K562 (cell line): ENCODE data around the gene YWHAB. TPM values are rescaled to one million over a fixed set of nuclear protein-coding genes. Genes with fewer than 3 reads are reported as not detected.

Source experiments
- EP300 ChIP-seq: IDR thresholded peaks from 2 replicates; pipeline ENCODE4 v1.6.1; 2012; ENCODE audit warnings: low read length, improper control_type of control experiment
- ETS2 ChIP-seq: IDR thresholded peaks from 2 replicates; pipeline ENCODE4 v1.6.1; 2016; ENCODE audit warnings: borderline replicate concordance, missing genetic modification characterization, mild to moderate bottlenecking, moderate library complexity, missing compliant biosample characterization; ENCODE audit not compliant: poor library complexity, severe bottlenecking
- HCFC1 ChIP-seq: IDR thresholded peaks from 2 replicates; pipeline ENCODE4 v1.6.1; 2012; ENCODE audit warnings: low read depth, low read length, improper control_type of control experiment
- HDGF ChIP-seq: fragments of 450-650 bp; IDR thresholded peaks from 2 replicates; pipeline ENCODE4 v1.6.1; 2016
- LARP7 ChIP-seq: fragments of 450-650 bp; IDR thresholded peaks from 2 replicates; pipeline ENCODE4 v1.6.1; 2016
- MBD2 ChIP-seq: sonication (generic); IDR thresholded peaks from 2 replicates; pipeline ENCODE4 v1.6.1; 2016; ENCODE audit warnings: low read depth, borderline replicate concordance
- NCOR1 ChIP-seq: fragments of 450-650 bp; IDR thresholded peaks from 2 replicates; pipeline ENCODE4 v1.6.1; 2016; ENCODE audit warnings: mild to moderate bottlenecking, moderate library complexity
- NFATC3 ChIP-seq: fragments of 450-650 bp; IDR thresholded peaks from 2 replicates; pipeline ENCODE4 v1.6.1; 2017; ENCODE audit warnings: mild to moderate bottlenecking
- NFRKB ChIP-seq: fragments of 450-650 bp; IDR thresholded peaks from 2 replicates; pipeline ENCODE4 v1.6.1; 2016; ENCODE audit warnings: low read depth
- NFXL1 ChIP-seq: fragments of 450-650 bp; formaldehyde crosslinking; IDR thresholded peaks from 2 replicates; pipeline ENCODE4 v1.4.0; 2021; ENCODE audit warnings: mild to moderate bottlenecking
- NR2C2 ChIP-seq, 2 experiments: fragments of 200-800 bp in 1 of 2; sonication (Bioruptor generic) in 1 of 2; sonication (generic) in 1 of 2; formaldehyde crosslinking in 1 of 2; IDR thresholded peaks; 2 replicates each; pipeline versions ENCODE4 v1.6.1 to v1.8.0; 2016 to 2022; ENCODE audit warnings: mild to moderate bottlenecking in 1 of 2, missing compliant biosample characterization in 1 of 2, missing genetic modification characterization in 1 of 2, missing genetic modification reagents in 1 of 2
- NR3C1 ChIP-seq: sonication (generic); formaldehyde crosslinking; IDR thresholded peaks from 2 replicates; pipeline ENCODE4 v1.8.1; 2022; ENCODE audit warnings: missing genetic modification reagents
- PHF8 ChIP-seq: fragments of 200-600 bp; sonication (generic); IDR thresholded peaks from 2 replicates; pipeline ENCODE4 v1.6.1; 2012; ENCODE audit warnings: mixed run types, mild to moderate bottlenecking, inconsistent platforms, low read length, moderate library complexity, borderline replicate concordance
- SETDB1 ChIP-seq: IDR thresholded peaks from one replicate; pipeline ENCODE4 v1.6.1; 2012; ENCODE audit warnings: low read length, control low read depth, inconsistent platforms
- SMARCE1 ChIP-seq: fragments of 450-650 bp; IDR thresholded peaks from 2 replicates; pipeline ENCODE4 v1.7.1; 2016; ENCODE audit warnings: mild to moderate bottlenecking
- TAF15 ChIP-seq: fragments of 200-400 bp; formaldehyde crosslinking; IDR thresholded peaks from 2 replicates; pipeline ENCODE4 v1.6.1; 2017; ENCODE audit warnings: mild to moderate bottlenecking, low read depth, low read length, moderate library complexity
- YY1 ChIP-seq, 3 experiments: IDR thresholded peaks; 2 replicates each; pipeline ENCODE4 v1.6.1; 2011; ENCODE audit warnings: low read length in 2 of 3, mild to moderate bottlenecking in 2 of 3, moderate library complexity in 2 of 3, borderline replicate concordance in 1 of 3, control low read depth in 1 of 3, low read depth in 1 of 3; ENCODE audit not compliant: insufficient read depth in 3 of 3, insufficient replicate concordance in 2 of 3, control insufficient read depth in 1 of 3, insufficient read length in 1 of 3; ENCODE audit errors: extremely low read depth in 1 of 3
- ZBTB49 ChIP-seq: sonication (generic); formaldehyde crosslinking; IDR thresholded peaks from 2 replicates; pipeline ENCODE4 v1.8.0; 2022; ENCODE audit warnings: missing genetic modification reagents, mild to moderate bottlenecking, borderline replicate concordance
- ZBTB5 ChIP-seq: fragments of 450-650 bp; IDR thresholded peaks from 2 replicates; pipeline ENCODE4 v1.6.1; 2017; ENCODE audit warnings: antibody characterized with exemption
- ZNF134 ChIP-seq: fragments of 250-450 bp; sonication (Bioruptor Pico); conservative IDR thresholded peaks from 2 replicates; pipeline ENCODE4 v1.4.0; 2020
- ZNF639 ChIP-seq, 2 experiments: fragments of 200-800 bp in 1 of 2; sonication (Bioruptor generic) in 1 of 2; sonication (generic) in 1 of 2; formaldehyde crosslinking in 1 of 2; IDR thresholded peaks in 1 of 2; conservative IDR thresholded peaks in 1 of 2; 2 replicates each; pipeline versions ENCODE4 v1.5.0 to v1.6.1; 2016 to 2020; ENCODE audit warnings: missing compliant biosample characterization in 1 of 2, missing genetic modification characterization in 1 of 2, missing genetic modification reagents in 1 of 2
- ZNF766 ChIP-seq: fragments of 200-800 bp; sonication (Bioruptor generic); conservative IDR thresholded peaks from 2 replicates; pipeline ENCODE4 v1.6.1; 2016; ENCODE audit warnings: missing genetic modification characterization, missing compliant biosample characterization
- polyA plus RNA-seq, 8 experiments: library from polyadenylated mRNA; depleted of rRNA in 4 of 8; stranded (reverse) in 5 of 8; unstranded in 3 of 8; fragments of >200 nt; fragmentation: Nextera tagmentation in 2 of 8; fragmentation: Illumina TruSeq in 1 of 8; extraction: Ambion mirVana in 2 of 8; extraction: Trizol in 1 of 8; gene quantifications; 2 replicates each; pipeline versions ENCODE4 v1.2.1 to v1.2.3, GENCODE V29; 2011 to 2014; ENCODE audit warnings: inconsistent platforms in 1 of 8, missing spikeins in 1 of 8
- total RNA-seq, 7 experiments: library from RNA; depleted of rRNA in 6 of 7; stranded (reverse); fragments of >200 nt in 6 of 7; fragmentation: Illumina TruSeq in 2 of 7; extraction: Trizol in 2 of 7; gene quantifications; 2 replicates each; pipeline versions ENCODE4 v1.2.1 to v1.2.3, GENCODE V29; 2011 to 2021; ENCODE audit warnings: low replicate concordance in 1 of 7

The YWHAB gene
- total and polyA plus RNA-seq, 9 of the 15 experiments (the other 6 are each of a cell fraction or from before 2014, with no cell fraction given): 60.6 to 185 (median 96.1) TPM

- TF ChIP-seq SETDB1: no peak
- TF ChIP-seq SMARCE1: peak; percentile 54
- no peak for TF ChIP-seq ZNF134
- TF ChIP-seq NFXL1 (CRISPR knock-in tag): no peak
- TF ChIP-seq ZNF639 (CRISPR knock-in tag; conservative IDR thresholded peaks at IDR 0.05 in 1 of 2, IDR thresholded peaks at IDR 0.05 in 1 of 2): peak in 1 of 2 experiments; percentile 81; a peak in 2 of 4 replicates
- TF ChIP-seq LARP7: no peak
- TF ChIP-seq NR3C1 (CRISPR knock-in tag): no peak
- no peak for TF ChIP-seq NCOR1
- no peak for TF ChIP-seq EP300
- no peak for TF ChIP-seq NFRKB
- TF ChIP-seq NR2C2 (CRISPR knock-in tag; IDR thresholded peaks at IDR 0.05): no peak
- peak; percentile 73 for TF ChIP-seq NR2C2 (tag; IDR thresholded peaks at IDR 0.05)
- no peak for TF ChIP-seq ZBTB49 (CRISPR knock-in tag)
- no peak for TF ChIP-seq NFATC3
- no peak for TF ChIP-seq TAF15
- TF ChIP-seq ZBTB5: no peak
- peak; percentile 91; the same call in 1 of the 2 replicates for TF ChIP-seq HDGF
- peak; percentile 94 for TF ChIP-seq PHF8
- peak; percentile 42 for TF ChIP-seq HCFC1
- TF ChIP-seq ZNF766 (CRISPR knock-in tag): no peak; the same call in 1 of the 2 replicates
- peak in 1 of 3 experiments; percentile 22 for TF ChIP-seq YY1 (IDR thresholded peaks at IDR 0.05; ENCODE audit: borderline replicate concordance in 1 of 3, control insufficient read depth in 1 of 3, extremely low read depth in 1 of 3, insufficient read depth in 3 of 3, insufficient read length in 1 of 3, insufficient replicate concordance in 2 of 3, low read depth in 1 of 3, low read length in 2 of 3)
- TF ChIP-seq ETS2 (tag): no peak
- peak; percentile 44; the same call in 1 of the 2 replicates for TF ChIP-seq MBD2
Measured at GRCh38 chr20:44885392-44886265, at the start of gene YWHAB (continued).
